Smooth muscle cell (in vitro differentiated cells): ENCODE results near the gene FANCC. TPM values are rescaled to one million over a fixed set of nuclear protein-coding genes. Genes with fewer than 3 reads are reported as not detected.
"Not testable (repeated sequence)": the region's sequence is repeated elsewhere in the genome, so short reads cannot be mapped to it uniquely, and the experiment has no call there.

Experiments used
- DNase-seq: peaks from one replicate; lab custom pipeline; 2025; ENCODE audit not compliant: unreplicated experiment; lab: John Stamatoyannopoulos, UW
- H2AFZ ChIP-seq: fragments of 200-600 bp; sonication (generic); 2 replicates; pipeline ENCODE4 v1.6.0; 2016; ENCODE audit warnings: antibody characterized with exemption, low read depth, mild to moderate bottlenecking
- H3F3A ChIP-seq: fragments of 200-600 bp; sonication (generic); 2 replicates; pipeline ENCODE4 v1.6.0; 2017; ENCODE audit warnings: antibody characterized with exemption, low read depth
- H3K27ac ChIP-seq: fragments of 200-600 bp; sonication (generic); 2 replicates; pipeline ENCODE4 v1.5.1; 2016; ENCODE audit warnings: low read depth, mild to moderate bottlenecking
- H3K27me3 ChIP-seq: fragments of 200-600 bp; sonication (generic); 2 replicates; pipeline ENCODE4 v1.6.1; 2016; ENCODE audit warnings: low read depth, mild to moderate bottlenecking
- H3K36me3 ChIP-seq: fragments of 200-600 bp; sonication (generic); 2 replicates; pipeline ENCODE4 v1.5.1; 2016; ENCODE audit warnings: low read depth
- H3K4me1 ChIP-seq: fragments of 200-600 bp; sonication (generic); 2 replicates; pipeline ENCODE4 v1.5.1; 2016; ENCODE audit warnings: low read depth
- H3K4me2 ChIP-seq: fragments of 200-600 bp; sonication (generic); 2 replicates; pipeline ENCODE4 v1.6.0; 2016; ENCODE audit warnings: mild to moderate bottlenecking
- H3K4me3 ChIP-seq: fragments of 200-600 bp; sonication (generic); 2 replicates; pipeline ENCODE4 v1.5.1; 2016; ENCODE audit warnings: mild to moderate bottlenecking
- H3K79me2 ChIP-seq: fragments of 200-600 bp; sonication (generic); 2 replicates; pipeline ENCODE4 v1.6.0; 2016; ENCODE audit warnings: low read depth, mild to moderate bottlenecking
- H3K9ac ChIP-seq: fragments of 200-600 bp; sonication (generic); 2 replicates; pipeline ENCODE4 v1.6.0; 2016; ENCODE audit warnings: low read depth
- H3K9me3 ChIP-seq: fragments of 200-600 bp; sonication (generic); replicated peaks from 2 replicates; pipeline ENCODE4 v1.5.1; 2016; ENCODE audit warnings: low read depth
- H4K20me1 ChIP-seq: fragments of 200-600 bp; sonication (generic); 2 replicates; pipeline ENCODE4 v1.6.0; 2016; ENCODE audit warnings: low read depth
- WGBS: methylation state at CpG from one replicate; pipeline ENCODE4 v1.1.7; 2016; ENCODE audit warnings: low lambda C conversion rate; 5-methylcytosine and 5-hydroxymethylcytosine counted together
- polyA plus RNA-seq: library from polyadenylated mRNA; unstranded; fragments of >200 nt; fragmentation: Nextera tagmentation; extraction: Ambion mirVana; gene quantifications from 2 replicates; pipeline ENCODE4 v1.2.1, GENCODE V29; 2016
- total RNA-seq: library from RNA; depleted of rRNA; stranded (reverse); fragments of >200 nt; gene quantifications from 2 replicates; pipeline ENCODE4 v1.2.3, GENCODE V29; 2014
- TF ChIP-seq, protein P1 (sequence below): fragments of 200-600 bp; sonication (generic); IDR thresholded peaks from 2 replicates; pipeline ENCODE4 v1.5.1; 2017; ENCODE audit warnings: borderline replicate concordance, mild to moderate bottlenecking, antibody characterized with exemption; ENCODE audit not compliant: insufficient read depth, poor library complexity, severe bottlenecking

FANCC gene
- total and polyA plus RNA-seq, 2 experiments from 2014 or later, result 11.0 to 11.2 TPM

DNA sequence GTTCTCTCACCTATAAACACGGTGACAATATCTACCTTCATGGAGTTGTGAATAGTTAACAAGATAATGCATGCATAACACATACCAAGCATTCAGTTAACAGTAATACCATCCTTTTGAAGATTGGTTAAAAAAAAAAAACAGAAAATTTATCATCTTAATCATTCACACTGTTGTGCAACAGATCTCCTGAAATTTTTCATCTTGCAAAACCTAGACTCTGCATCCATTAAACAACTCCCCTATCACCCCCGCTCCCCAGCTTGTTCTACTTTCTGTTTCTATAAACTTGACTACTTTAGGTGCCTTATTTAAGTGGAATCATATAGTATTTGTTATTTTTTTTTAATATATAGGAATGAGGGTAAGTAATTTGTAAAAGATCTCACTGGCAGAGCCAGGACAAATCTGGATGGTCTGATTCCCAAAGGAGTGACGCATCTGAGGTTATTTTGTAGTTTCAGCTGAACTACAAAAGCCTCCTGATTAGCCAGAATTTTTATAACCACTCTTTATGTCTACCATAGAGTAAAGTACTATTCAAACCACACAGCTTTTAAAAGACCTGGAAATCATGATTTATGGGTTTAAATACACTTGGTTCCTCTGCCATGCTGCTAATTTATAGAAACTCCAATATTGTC lies 93.0 kb downstream of the FANCC start:
- no peaks in the 10 kb centered on the region for H3K9me3 ChIP-seq
- no peaks in the 10 kb centered on the region for H3K79me2 ChIP-seq
- H3K4me1 ChIP-seq, result no peaks in the 10 kb centered on the region
- H3K36me3 ChIP-seq, result no peaks in the 10 kb centered on the region
- no peak for DNase-seq
- WGBS, result 90% methylated on average over 3 of the region's 3 CpGs
- no peak overlapping the region for H3K27ac ChIP-seq
- H3F3A ChIP-seq, result no peaks in the 10 kb centered on the region
- H3K4me2 ChIP-seq, result no peak overlapping the region
- H3K9ac ChIP-seq, result no peak overlapping the region
- H3K4me3 ChIP-seq, result no peak overlapping the region
- TF ChIP-seq, protein P1, sequence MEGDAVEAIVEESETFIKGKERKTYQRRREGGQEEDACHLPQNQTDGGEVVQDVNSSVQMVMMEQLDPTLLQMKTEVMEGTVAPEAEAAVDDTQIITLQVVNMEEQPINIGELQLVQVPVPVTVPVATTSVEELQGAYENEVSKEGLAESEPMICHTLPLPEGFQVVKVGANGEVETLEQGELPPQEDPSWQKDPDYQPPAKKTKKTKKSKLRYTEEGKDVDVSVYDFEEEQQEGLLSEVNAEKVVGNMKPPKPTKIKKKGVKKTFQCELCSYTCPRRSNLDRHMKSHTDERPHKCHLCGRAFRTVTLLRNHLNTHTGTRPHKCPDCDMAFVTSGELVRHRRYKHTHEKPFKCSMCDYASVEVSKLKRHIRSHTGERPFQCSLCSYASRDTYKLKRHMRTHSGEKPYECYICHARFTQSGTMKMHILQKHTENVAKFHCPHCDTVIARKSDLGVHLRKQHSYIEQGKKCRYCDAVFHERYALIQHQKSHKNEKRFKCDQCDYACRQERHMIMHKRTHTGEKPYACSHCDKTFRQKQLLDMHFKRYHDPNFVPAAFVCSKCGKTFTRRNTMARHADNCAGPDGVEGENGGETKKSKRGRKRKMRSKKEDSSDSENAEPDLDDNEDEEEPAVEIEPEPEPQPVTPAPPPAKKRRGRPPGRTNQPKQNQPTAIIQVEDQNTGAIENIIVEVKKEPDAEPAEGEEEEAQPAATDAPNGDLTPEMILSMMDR, result no peak
- no peaks in the 10 kb centered on the region for H4K20me1 ChIP-seq
- H3K27me3 ChIP-seq, result no peaks in the 10 kb centered on the region
- no peak overlapping the region for H2AFZ ChIP-seq

DNA sequence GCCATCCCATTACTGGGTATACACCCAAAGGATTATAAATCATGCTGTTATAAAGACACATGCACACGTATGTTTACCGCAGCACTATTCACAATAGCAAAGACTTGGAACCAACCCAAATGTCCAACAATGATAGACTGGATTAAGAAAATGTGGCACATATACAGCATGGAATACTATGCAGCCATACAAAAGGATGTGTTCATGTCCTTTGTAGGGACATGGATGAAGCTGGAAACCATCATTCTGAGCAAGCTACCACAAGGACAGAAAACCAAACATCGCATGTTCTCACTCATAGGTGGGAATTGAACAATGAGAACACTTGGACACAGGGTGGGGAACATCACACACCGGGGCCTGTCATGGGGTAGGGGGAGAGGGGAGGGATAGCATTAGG lies 97.2 kb downstream of the FANCC start:
- not testable (repeated sequence) for H3K27me3 ChIP-seq, H4K20me1 ChIP-seq, H3K4me2 ChIP-seq, H3K79me2 ChIP-seq, H3K4me1 ChIP-seq, DNase-seq, H3K27ac ChIP-seq, H2AFZ ChIP-seq, H3K36me3 ChIP-seq, H3K4me3 ChIP-seq, H3K9ac ChIP-seq, H3F3A ChIP-seq, H3K9me3 ChIP-seq
- WGBS, result 90% methylated on average over 4 of the region's 4 CpGs

DNA sequence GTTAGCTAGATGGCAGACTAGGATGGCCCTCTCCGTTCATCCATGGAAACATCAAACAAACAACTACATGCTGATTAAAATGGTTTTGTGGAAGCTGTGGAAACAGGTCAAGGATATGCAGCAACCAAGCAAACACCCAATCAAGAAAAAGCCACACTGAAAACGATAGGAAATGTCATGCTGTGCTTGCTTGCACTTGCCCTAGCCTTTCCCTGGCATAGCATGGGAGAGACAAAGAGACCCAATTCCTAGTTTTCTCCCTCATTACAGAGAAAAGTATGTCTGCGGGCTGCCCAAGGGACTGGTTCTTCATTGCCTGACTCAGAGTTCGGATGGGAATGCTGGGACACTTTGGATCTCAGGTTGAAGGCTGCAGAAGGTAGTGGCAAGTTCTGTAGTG lies 98.7 kb downstream of the FANCC start:
- no peak overlapping the region for H3K4me2 ChIP-seq
- H4K20me1 ChIP-seq, result no peaks in the 10 kb centered on the region
- H3K79me2 ChIP-seq, result no peaks in the 10 kb centered on the region
- H2AFZ ChIP-seq, result no peak overlapping the region
- no peaks in the 10 kb centered on the region for H3K4me1 ChIP-seq
- H3K9ac ChIP-seq, result no peak overlapping the region
- no peaks in the 10 kb centered on the region for H3K27me3 ChIP-seq
- no peaks in the 10 kb centered on the region for H3K9me3 ChIP-seq
- 77% methylated on average over 4 of the region's 4 CpGs for WGBS
- no peaks in the 10 kb centered on the region for H3K36me3 ChIP-seq
- no peak overlapping the region for H3K4me3 ChIP-seq
- DNase-seq, result no peak
- no peaks in the 10 kb centered on the region for H3F3A ChIP-seq
- TF ChIP-seq, protein P1, result no peak
- no peak overlapping the region for H3K27ac ChIP-seq

DNA sequence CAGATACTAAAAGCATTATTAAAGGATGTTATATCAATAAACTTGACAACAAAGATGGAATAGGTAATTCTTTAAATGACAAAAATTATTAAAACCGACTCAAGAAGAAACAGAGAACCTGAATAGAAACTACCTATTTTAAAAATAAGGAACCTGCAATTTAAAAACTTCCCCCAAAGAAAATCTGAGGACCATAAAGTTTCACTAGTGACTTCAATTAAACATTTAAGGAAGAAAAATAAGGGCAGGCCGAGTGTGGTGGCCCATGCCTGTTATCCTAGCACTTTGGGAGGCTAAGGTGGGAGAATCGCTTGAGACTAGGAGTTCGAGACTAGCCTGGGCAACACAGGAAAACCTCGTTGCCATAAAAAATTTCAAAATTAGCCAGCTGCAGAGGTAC lies 99.6 kb downstream of the FANCC start:
- Histone ChIP-seq H3K4me3 (no peak overlapping the region), H3F3A (no peaks in the 10 kb centered on the region), H2AFZ (no peak overlapping the region), H3K4me1 (no peaks in the 10 kb centered on the region), H3K27ac (no peak overlapping the region), H3K79me2 (no peaks in the 10 kb centered on the region), H3K4me2 (no peak overlapping the region), H3K36me3 (no peaks in the 10 kb centered on the region), H3K9ac (no peak overlapping the region), H3K27me3 (no peaks in the 10 kb centered on the region), H3K9me3 (no peaks in the 10 kb centered on the region), H4K20me1 (no peaks in the 10 kb centered on the region)
- DNase-seq, result no peak
- TF ChIP-seq, protein P1, result no peak
- WGBS, result 87% methylated on average over 5 of the region's 5 CpGs
